NCI-H510A (cell line): ENCODE data around the gene DEGS1.

Source experiments
- DNase-seq: peaks from one replicate; lab custom pipeline; 2025; lab: John Stamatoyannopoulos, UW

Gene DEGS1

DNA sequence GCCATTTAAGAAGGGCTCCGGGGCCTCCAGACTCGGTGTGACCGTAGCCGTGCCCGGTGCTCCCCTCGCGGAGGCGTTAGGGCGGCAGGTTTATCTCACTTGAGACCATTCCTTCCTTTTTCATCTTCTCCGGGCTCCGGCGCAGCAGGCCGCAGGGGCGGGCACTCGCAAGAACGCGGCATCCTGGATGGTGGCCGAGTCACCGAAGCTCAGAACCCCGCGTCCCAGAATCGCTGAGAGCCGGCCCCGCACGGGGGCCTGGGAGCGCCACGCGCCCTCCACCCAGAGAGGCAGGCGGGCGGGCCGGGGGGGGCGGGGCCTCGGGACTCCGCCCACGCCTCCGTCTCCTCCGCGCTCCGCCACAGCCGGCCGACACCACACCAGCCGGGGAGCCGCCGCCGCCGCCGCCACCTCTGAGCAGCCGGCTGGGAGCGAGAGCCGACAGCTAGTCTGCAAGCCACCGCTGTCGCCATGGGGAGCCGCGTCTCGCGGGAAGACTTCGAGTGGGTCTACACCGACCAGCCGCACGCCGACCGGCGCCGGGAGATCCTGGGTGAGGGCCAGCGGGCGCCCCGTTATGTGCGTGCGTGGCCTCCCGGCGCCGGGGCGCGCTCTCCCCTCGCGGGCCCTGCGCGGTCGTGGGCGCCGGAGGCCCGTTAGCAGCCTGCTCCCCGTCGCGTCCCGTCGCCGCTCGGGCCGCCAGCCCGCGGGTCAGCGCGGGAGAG, at the start of gene DEGS1:
TSS of gene DEGS1 (plus strand) at position 375 of the 725 bp plus-strand sequence. CDS start at position 472, 97 bp downstream.
- DNase-seq: peak; percentile 82

DNA sequence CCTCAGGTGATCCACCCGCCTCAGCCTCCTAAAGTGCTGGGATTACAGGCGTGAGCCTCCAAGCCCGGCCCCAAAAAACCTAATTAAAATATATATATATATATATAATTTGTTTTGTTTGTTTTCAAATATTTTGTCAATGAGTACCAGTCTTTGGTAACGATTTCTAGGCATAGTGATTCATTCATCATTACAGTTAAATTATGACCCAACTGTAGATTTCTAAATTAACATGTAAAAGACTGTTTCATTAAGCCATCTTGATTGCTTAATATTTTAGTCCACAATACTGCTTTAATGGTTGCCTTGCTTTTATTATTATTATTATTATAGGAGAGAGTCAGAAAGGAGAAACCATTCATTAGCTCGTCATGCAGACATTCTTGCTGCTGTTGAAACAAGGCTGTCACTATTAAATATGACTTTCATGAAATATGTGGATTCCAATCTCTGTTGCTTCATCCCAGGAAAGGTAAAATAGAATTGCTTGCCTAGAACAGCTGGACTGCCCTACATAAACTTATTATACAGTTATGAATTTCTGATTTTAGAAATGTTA, 49.2 kb upstream of the DEGS1 start:
- DNase-seq: no peak

DNA sequence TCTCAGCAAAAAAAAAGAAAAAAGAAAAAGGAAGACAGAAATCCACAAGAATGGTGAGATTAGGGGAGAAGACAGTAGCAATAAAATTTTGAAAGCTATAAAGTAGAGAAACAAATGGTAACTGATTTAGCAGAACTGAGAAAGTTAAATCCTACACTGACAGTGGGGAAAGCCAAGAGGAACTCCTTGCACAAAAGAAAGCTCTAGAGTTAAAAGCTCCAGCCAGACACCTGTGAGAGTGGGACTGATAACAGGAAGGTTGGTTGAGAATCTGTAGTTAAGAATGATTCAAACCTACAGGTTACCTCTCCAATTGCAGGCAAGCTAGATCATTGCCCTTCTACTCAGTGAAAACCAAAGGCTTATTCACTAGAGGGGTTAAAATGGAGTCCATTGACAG, 45.5 kb upstream of the DEGS1 start:
- no peak for DNase-seq

DNA sequence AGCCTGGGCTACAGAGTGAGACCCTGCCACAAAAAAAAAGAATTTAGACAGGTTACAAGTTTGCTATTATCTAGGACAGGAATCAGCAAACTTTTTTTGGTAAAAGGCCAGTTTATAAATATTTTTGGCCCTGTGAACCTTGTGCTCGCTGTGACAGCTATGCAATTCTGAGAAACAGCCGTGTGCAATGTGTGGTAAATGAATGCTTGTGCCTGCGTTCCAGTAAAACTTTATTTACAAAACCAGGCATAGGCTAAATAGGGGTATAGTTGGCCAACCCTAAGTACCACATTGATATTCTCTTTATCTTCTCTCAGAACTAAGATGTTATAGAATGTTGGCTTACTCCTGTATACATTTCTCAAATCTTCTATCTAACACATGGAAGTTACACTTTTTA, 44.8 kb upstream of the DEGS1 start:
- no peak for DNase-seq

GRCh38 chr1:224141693-224142092, 41.3 kb upstream of the DEGS1 start:
- no peak for DNase-seq

DNA sequence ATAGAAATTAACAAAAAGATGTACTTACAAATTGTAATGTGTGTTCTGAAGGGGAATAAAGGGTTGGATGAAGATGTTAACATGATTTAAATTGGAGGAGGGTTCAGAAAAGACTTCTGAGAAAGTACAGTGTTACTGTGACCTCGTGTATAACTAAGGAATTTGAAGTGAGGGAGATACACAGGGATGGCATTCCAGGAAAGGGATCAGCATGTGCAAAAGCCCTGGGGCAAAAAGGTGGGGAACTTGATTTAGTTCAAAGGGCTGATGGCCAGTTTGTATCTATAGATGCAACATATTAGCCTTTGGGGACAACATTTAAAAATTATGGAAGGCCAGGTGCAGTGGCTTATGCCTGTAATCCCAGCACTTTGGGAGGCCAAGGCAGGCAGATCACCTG, 33.3 kb upstream of the DEGS1 start:
- no peak for DNase-seq

DNA sequence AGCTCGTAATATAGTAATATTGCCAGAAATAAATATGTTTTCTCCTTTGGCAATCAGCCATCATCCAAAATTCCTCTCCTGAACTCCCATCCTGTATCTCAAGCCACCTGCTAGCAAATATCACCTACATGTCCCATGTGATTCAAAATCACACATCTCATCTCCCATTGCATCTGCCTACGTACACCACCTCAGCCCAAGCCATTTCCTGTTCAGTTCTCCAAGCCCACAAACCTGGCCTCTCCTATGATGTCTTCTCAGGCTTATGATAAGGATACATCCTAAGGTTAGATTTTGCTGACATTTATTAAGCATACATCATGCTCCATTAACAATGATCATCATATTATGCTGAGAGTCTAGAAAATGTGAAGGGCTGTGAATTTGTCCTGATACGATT, 31.9 kb upstream of the DEGS1 start:
- no peak for DNase-seq

DNA sequence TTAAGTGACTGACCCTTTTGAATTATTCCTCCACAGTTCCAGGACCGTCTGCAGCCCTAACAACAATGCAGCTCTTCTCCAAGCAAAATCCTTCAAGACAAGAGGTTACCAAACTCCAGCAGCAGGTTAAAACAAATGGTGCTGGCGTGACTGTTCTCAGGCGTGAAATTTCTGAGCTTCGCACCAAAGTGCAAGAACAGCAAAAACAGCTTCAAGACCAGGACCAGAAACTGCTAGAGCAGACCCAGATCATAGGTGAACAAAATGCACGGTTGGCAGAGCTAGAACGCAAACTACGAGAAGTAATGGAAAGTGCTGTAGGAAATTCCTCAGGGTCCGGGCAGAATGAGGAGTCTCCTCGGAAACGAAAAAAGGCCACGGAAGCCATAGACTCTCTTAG, 25.7 kb upstream of the DEGS1 start:
- DNase-seq: no peak

DNA sequence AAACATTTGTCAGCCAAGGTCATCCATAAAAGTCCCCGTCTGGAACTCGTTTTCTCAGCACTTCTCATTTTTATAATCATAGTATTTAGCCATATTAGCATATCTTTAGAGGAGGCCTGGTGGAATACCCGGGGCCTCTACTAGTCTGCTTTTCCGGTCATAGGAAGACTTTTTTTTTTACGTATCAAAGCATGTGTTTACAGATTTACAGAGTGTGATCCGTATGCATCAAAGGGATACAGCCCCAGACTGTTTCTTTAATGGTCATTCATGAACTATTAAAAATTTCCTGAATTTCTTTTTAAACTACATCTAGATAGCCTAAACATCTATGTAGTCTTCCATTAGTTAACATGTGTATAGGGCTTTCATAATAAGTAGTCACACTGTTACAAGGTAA, 23.5 kb upstream of the DEGS1 start:
- DNase-seq: no peak

GRCh38 chr1:224160171-224160682, 22.8 kb upstream of the DEGS1 start:
- no peak for DNase-seq

DNA sequence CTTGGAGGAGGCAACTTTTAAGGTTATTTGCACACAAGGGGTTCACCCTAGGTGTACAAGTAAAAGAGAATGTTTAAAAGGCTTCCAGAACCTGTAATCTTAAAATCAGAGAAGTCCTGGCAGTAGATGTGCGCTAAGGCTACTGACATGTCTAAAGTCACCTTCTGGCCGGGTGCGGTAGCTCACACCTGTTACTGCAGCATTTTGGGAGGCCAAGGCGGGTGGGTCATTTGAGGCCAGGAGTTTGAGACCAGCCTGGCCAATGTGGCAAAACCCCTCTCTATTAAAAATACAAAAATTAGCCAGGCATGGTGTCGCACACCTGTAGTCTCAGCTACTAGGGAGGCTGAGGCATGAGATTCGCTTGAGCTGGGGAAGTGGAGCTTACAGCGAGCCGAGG, 20.3 kb upstream of the DEGS1 start:
- no peak for DNase-seq

GRCh38 chr1:224163311-224163710, 19.7 kb upstream of the DEGS1 start:
- DNase-seq: no peak

DNA sequence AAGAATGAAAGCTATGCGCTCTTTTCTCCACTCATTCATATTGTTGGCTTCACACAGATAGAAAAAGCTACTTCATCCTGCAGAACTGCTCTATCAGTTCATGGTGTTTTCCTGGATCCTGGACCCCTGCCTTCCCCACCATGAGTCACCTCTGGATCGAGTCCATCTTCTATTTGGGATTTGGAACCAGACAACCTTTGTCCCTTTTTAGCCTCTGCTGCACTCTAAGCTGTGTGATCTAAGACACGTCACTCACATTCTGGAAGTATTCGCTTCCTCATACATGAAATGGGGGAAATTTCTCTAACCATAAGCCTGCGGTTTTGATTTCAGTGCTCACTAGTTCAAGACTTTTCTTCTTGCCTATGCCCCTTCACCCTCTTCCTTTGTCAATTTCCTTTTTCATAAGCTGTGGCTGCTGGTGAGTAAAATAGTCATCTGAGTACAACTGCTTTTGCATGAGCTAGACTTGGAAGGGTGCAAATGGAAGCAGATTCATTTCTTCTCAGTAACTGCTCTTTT, 14.1 kb upstream of the DEGS1 start:
- DNase-seq: no peak

DNA sequence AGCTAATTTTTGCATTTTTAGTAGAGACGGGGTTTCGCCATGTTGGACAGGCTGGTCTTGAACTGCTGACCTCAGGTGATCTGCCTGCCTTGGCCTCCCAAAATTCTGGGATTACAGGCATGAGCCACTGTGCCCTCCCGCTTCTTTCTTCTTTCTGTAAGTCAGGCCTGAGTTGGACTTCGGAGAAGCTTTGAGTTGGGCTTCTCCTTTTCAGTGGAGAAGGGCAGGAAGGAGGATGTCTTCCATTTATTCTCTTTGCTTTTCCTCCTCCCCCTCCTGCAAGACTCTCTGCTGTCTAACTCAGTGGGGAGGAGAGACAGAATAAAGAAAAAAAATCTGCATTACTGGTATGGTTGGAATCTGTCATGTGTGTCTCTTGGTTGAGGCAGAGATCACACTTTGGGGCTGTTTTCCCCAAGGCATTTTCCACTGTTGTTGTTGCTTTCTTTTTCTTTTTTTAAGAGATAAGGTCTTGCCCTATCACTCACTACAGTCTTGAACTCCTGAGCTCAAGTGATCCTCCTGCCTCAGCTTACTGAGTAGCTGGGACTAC, 13.2 kb upstream of the DEGS1 start:
- DNase-seq: no peak

DNA sequence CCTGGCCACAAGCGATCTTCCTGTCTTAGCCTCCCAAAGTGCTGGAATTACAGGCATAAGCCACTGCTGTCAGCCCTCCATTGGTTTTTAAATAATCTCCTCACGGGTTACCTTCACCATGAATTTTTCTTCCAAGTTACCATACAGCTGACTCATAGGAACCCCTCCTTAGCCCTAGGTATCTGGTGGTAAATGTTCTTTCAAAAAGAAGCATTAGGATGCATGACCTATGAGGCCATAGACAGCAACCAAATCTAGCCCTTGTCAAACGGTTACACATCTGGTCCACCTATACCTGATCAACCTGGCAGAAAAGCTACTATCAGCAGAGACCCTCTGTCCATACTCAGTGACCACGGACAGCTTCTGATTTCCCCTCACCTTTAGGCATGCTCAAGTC, 12.7 kb upstream of the DEGS1 start:
- no peak for DNase-seq

- no peak for DNase-seq
These were observed 12.1 kb upstream of the DEGS1 start for GRCh38 chr1:224170748-224171478.

DNA sequence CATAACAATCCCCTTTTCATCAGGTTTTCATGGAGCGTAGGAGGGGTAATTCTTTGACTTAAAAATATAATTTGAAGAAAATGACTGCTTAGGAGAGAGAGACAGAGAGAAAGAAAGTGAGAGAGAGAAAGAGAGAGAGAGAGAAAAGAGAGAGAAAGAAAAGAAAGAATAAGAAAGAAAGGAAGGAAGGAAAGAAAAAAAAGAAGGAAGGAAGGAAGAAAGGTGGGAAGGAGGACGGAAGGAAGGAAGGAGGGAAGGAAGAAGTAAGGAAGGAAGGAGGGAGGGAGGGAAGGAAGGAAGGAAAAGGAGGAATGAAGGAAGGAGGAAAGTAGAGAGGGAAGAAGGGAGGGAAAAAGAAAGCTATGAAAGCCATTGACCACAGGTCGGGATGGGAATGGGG, 10.8 kb upstream of the DEGS1 start:
- no peak for DNase-seq

GRCh38 chr1:224173523-224173922, 9.5 kb upstream of the DEGS1 start:
- no peak for DNase-seq

GRCh38 chr1:224175617-224176016, 7.4 kb upstream of the DEGS1 start:
- DNase-seq: peak; percentile 52

DNA sequence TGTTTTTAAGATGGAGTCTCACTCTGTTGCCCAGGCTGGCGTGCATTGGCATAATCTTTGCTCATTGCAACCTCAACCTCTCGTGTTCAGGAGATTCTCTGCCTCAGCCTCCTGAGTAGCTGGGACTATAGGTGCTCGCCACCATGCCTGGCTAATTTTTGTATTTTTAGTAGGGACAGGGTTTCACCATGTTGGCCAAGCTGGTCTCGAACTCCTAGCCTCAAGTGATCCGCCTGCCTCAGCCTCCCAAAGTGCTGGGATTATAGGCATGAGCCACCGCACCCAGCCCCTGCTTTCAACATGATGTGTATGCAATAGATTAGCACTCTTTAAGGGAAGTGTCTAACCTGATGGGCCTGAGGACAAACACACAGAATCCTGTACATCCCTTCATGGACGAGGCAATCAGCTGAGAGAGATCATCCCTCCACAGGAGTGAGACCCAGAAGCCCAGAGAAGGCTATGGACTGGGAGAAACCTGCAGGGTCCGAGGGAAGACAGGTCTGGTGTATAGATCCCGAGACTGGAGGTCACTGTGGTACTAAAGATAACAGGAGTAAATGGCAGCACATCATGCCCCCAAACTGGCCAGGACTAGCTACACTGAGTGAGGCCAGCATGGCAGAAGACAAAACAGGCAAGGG, 5.6 kb upstream of the DEGS1 start:
- no peak for DNase-seq

- DNase-seq: no peak
These were observed 4.1 kb upstream of the DEGS1 start for GRCh38 chr1:224178894-224179293.

GRCh38 chr1:224180783-224181452, 2.1 kb upstream of the DEGS1 start:
- no peak for DNase-seq
